Erythroblast (primary cell): ENCODE measurements around the gene RENBP.

Experiments
- GATA1 ChIP-seq: IDR thresholded peaks from 2 replicates; pipeline ENCODE4 v1.6.1; 2011; ENCODE audit warnings: low read depth, mild to moderate bottlenecking, control low read depth, low read length, moderate library complexity
- POLR2A ChIP-seq: IDR thresholded peaks from 2 replicates; pipeline ENCODE4 v1.6.1; 2011; ENCODE audit warnings: mild to moderate bottlenecking, low read length

GRCh38 chrX:153911798-153912197 is 32.6 kb downstream of the RENBP start:
- TF ChIP-seq POLR2A (no peak), GATA1 (no peak)
